H1 (cell line): Measurements from ENCODE around the gene GDF2. TPM values are rescaled to one million over a fixed set of nuclear protein-coding genes. Genes with fewer than 3 reads are reported as not detected.

Experiments used
- EZH2 ChIP-seq: fragments of 200-600 bp; sonication (generic); IDR thresholded peaks from 2 replicates; pipeline ENCODE4 v1.7.1; 2012; ENCODE audit warnings: low read depth, mild to moderate bottlenecking, moderate library complexity, low read length, inconsistent platforms; ENCODE audit not compliant: severe bottlenecking
- polyA plus RNA-seq, 7 experiments: library from polyadenylated mRNA; depleted of rRNA in 3 of 7; stranded (reverse) in 5 of 7; unstranded in 2 of 7; fragments of >200 nt in 5 of 7; fragments of 200-250 nt in 2 of 7; gene quantifications; 1 replicate in 5 of 7; 2 replicates in 1 of 7; 4 replicates in 1 of 7; pipeline versions ENCODE4 v1.2.1 to v1.2.3, GENCODE V29; 2011 to 2013; ENCODE audit warnings: missing spikeins in 2 of 7, mixed read lengths in 2 of 7
- total RNA-seq: library from RNA; stranded (reverse); fragmentation: NEBNext Ultra II Directional; extraction: Animal tissue kit (Norgen Biotek cat#: 25700); gene quantifications from 2 replicates; pipeline ENCODE4 v1.2.1, GENCODE V29; 2021

Gene GDF2
- total and polyA plus RNA-seq, 2 of the 8 experiments (the other 6 are each of a cell fraction or from before 2014, with no cell fraction given), result not detected

DNA sequence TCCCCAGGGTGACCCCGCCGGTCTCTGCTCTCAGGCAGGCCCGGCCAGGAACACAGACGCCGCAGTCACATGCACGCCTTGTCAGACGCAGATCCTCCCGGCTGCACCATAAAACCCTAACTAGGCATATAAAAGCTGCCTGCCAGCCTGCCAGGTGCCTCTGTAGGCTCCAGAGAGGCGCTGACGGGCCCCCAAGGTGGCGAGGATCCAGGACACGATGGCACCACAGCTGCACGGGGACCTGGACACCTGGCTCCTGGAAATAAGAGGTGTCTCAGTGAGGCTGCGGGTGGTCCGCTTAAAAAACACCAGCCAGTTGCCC is 44.1 kb upstream of the GDF2 start (continued):
- TF ChIP-seq EZH2, result no peak
